Motor neuron (in vitro differentiated cells): ENCODE results near the gene SNRPB2. TPM values are rescaled to one million over a fixed set of nuclear protein-coding genes. Genes with fewer than 3 reads are reported as not detected.

Source experiments
- ATAC-seq, 8 experiments: fragments of 200-7000 bp; cut with Tn5 transposase; replicated peaks in 6 of 8; 2 replicates each; pipeline ENCODE4 v1.8.0; 2021; ENCODE audit warnings: mild to moderate bottlenecking in 8 of 8, moderate library complexity in 8 of 8
- H3K27ac ChIP-seq, 2 donors: fragments of 250-450 bp; sonication (Bioruptor Pico); 2 replicates each; pipeline ENCODE4 v1.9.0; 2021; ENCODE audit warnings: antibody characterized with exemption in 2 of 2, mild to moderate bottlenecking in 2 of 2, moderate library complexity in 1 of 2
- H3K4me1 ChIP-seq, 2 donors: fragments of 250-450 bp; sonication (Bioruptor Pico); replicated peaks in 1 of 2; 2 replicates each; pipeline ENCODE4 v1.6.1; 2021; ENCODE audit warnings: antibody characterized with exemption in 2 of 2, mild to moderate bottlenecking in 2 of 2, moderate library complexity in 1 of 2
- H3K4me3 ChIP-seq, 5 donors: fragments of 250-450 bp; sonication (Bioruptor Pico); 2 replicates each; pipeline ENCODE4 v1.9.0; 2021; ENCODE audit warnings: antibody characterized with exemption in 5 of 5, mild to moderate bottlenecking in 5 of 5, moderate library complexity in 4 of 5
- WGBS, 10 experiments: fragments of 450-650 bp; shearing (Covaris generic); methylation state at CpG; one replicate each; pipeline ENCODE4 v1.0.0; 2022; 5-methylcytosine and 5-hydroxymethylcytosine counted together
- in situ Hi-C, 9 experiments: fragments of 400-800 bp; cut with MboI; loops; one replicate each; pipeline ENCODE4 v1.15.0; 2021; ENCODE audit warnings: low sequenced_read_pairs in 9 of 9, low pct_unique_long_range_greater_than_20kb in 2 of 9; ENCODE audit not compliant: unreplicated experiment in 9 of 9
- total RNA-seq, 8 experiments: library from RNA; unstranded; fragments of 300-600 nt; gene quantifications; 2 replicates each; pipeline versions ENCODE4 v1.2.3 to v1.2.4, GENCODE V29; 2022

SNRPB2 gene
- 100 to 1,000 TPM in 1 of 8 experiments, 10 to 100 TPM in 7; 66.4 to 128 (median 88.8) TPM for total RNA-seq

- in situ Hi-C loops: no loop called here
Measured at GRCh38 chr20:16729565-16730460, at the start of gene SNRPB2. Gene SNRPB2 (plus strand): TSS chr20:16730026. CDS start chr20:16731703, 1,677 bp downstream.

GRCh38 chr20:16684416-16684815 is 45.4 kb upstream of the SNRPB2 start:
- no peak for ATAC-seq
- 50 to 100% (median 95%) methylated on average over 1 to 2 of the region's 2 CpGs; no CpG with 5 or more reads in 1 of the 10 experiments for WGBS, 10 experiments
- no peak overlapping the region for H3K4me3 ChIP-seq
- H3K4me1 ChIP-seq: peaks cover 0 to 24% of the 10 kb centered on the region in 2 donors
- in situ Hi-C loops: no loop called here
- no peak overlapping the region for H3K27ac ChIP-seq

More at GRCh38 chr20:16729565-16730460, at the start of gene SNRPB2:
- 0 to 34% (median 8%) methylated on average over 2 to 24 of the region's 57 CpGs; no CpG with 5 or more reads in 2 of the 10 experiments for WGBS, 10 experiments
- Histone ChIP-seq H3K4me1 (peaks cover 9 to 11% of the 10 kb centered on the region in 2 donors), H3K4me3 (peak within 1 kb of the TSS; percentile 70 to 98 (median 82)), H3K27ac (peak within 1 kb of the TSS; percentile 84 to 95)
- ATAC-seq: peak; percentile 97 to 99 (median 98)

- peaks cover 0 to 17% of the 10 kb centered on the region in 2 donors for H3K4me1 ChIP-seq
- 20 to 80% (median 59%) methylated on average over 1 to 3 of the region's 3 CpGs; no CpG with 5 or more reads in 1 of the 10 experiments for WGBS, 10 experiments
- H3K4me3 ChIP-seq: no peak overlapping the region
- in situ Hi-C loops: no loop called here
- no peak overlapping the region for H3K27ac ChIP-seq
- no peak for ATAC-seq
Measured at GRCh38 chr20:16689906-16690305, 39.9 kb upstream of the SNRPB2 start.

GRCh38 chr20:16691381-16691780 is 38.4 kb upstream of the SNRPB2 start:
- H3K4me3 ChIP-seq: no peak overlapping the region
- H3K27ac ChIP-seq: no peak overlapping the region
- 10 to 100% (median 87%) methylated on average over 1 to 2 of the region's 2 CpGs; no CpG with 5 or more reads in 2 of the 10 experiments for WGBS, 10 experiments
- no peak for ATAC-seq
- in situ Hi-C loops: no loop called here
- H3K4me1 ChIP-seq: peaks cover 0 to 12% of the 10 kb centered on the region in 2 donors

GRCh38 chr20:16692009-16692408 is 37.8 kb upstream of the SNRPB2 start:
- WGBS, 10 experiments: 6 to 100% (median 83%) methylated on average over 1 to 2 of the region's 2 CpGs; no CpG with 5 or more reads in 2 of the 10 experiments
- ATAC-seq: peak in 2 of 8 experiments; percentile 50 to 75
- H3K4me3 ChIP-seq: no peak overlapping the region
- in situ Hi-C loops: no loop called here
- H3K4me1 ChIP-seq: peaks cover 0 to 7% of the 10 kb centered on the region in 2 donors
- no peak overlapping the region for H3K27ac ChIP-seq

GRCh38 chr20:16692442-16692841 is 37.4 kb upstream of the SNRPB2 start:
- ATAC-seq: peak in 2 of 8 experiments; percentile 17 to 36
- H3K27ac ChIP-seq: no peak overlapping the region
- in situ Hi-C loops: no loop called here

GRCh38 chr20:16693278-16693677 is 36.5 kb upstream of the SNRPB2 start:
- WGBS, 10 experiments: 0 to 100% (median 77%) methylated on average over 1 of the region's 1 CpG; no CpG with 5 or more reads in 3 of the 10 experiments
- Histone ChIP-seq H3K4me3 (no peak overlapping the region), H3K27ac (no peak overlapping the region), H3K4me1 (no peaks in the 10 kb centered on the region)
- in situ Hi-C loops: no loop called here
- ATAC-seq: peak in 3 of 8 experiments; percentile 53 to 84 (median 70)

More at GRCh38 chr20:16692442-16692841, 37.4 kb upstream of the SNRPB2 start:
- peaks cover 0 to 3% of the 10 kb centered on the region in 2 donors for H3K4me1 ChIP-seq
- no peak overlapping the region for H3K4me3 ChIP-seq

- peaks cover 0 to 2% of the 10 kb centered on the region in 2 donors for H3K4me1 ChIP-seq
- no peak for ATAC-seq
- WGBS, 10 experiments: 69 to 83% (median 80%) methylated on average over 1 to 3 of the region's 3 CpGs; no CpG with 5 or more reads in 3 of the 10 experiments
- H3K4me3 ChIP-seq: no peak overlapping the region
- H3K27ac ChIP-seq: no peak overlapping the region
- in situ Hi-C loops: no loop called here
Measured at GRCh38 chr20:16694161-16694560, 35.7 kb upstream of the SNRPB2 start.

GRCh38 chr20:16695628-16696027 is 34.2 kb upstream of the SNRPB2 start:
- WGBS, 10 experiments: 49 to 100% (median 78%) methylated on average over 1 to 3 of the region's 3 CpGs
- ATAC-seq: no peak
- Histone ChIP-seq H3K4me1 (peaks cover 0 to 5% of the 10 kb centered on the region in 2 donors), H3K4me3 (no peak overlapping the region), H3K27ac (no peak overlapping the region)
- in situ Hi-C loops: no loop called here

GRCh38 chr20:16699293-16699692 is 30.5 kb upstream of the SNRPB2 start:
- no peak overlapping the region for H3K4me3 ChIP-seq
- H3K4me1 ChIP-seq: peaks cover 0 to 5% of the 10 kb centered on the region in 2 donors
- in situ Hi-C loops: no loop called here
- no peak overlapping the region for H3K27ac ChIP-seq
- peak in 5 of 8 experiments; percentile 40 to 86 (median 58) for ATAC-seq
- 13 to 80% (median 47%) methylated on average over 1 to 4 of the region's 4 CpGs; no CpG with 5 or more reads in 4 of the 10 experiments for WGBS, 10 experiments

- no peak overlapping the region for H3K27ac ChIP-seq
- H3K4me1 ChIP-seq: peaks cover 0 to 5% of the 10 kb centered on the region in 2 donors
- ATAC-seq: peak in 1 of 8 experiments; percentile 65
- H3K4me3 ChIP-seq: no peak overlapping the region
- 14 to 100% (median 81%) methylated on average over 1 to 3 of the region's 3 CpGs; no CpG with 5 or more reads in 3 of the 10 experiments for WGBS, 10 experiments
- in situ Hi-C loops: no loop called here
Measured at GRCh38 chr20:16701296-16701695, 28.5 kb upstream of the SNRPB2 start.

- no peak for ATAC-seq
- Histone ChIP-seq H3K27ac (no peak overlapping the region), H3K4me3 (no peak overlapping the region), H3K4me1 (peaks cover 0 to 5% of the 10 kb centered on the region in 2 donors)
- WGBS, 10 experiments: 30 to 100% (median 73%) methylated on average over 1 to 4 of the region's 4 CpGs
- in situ Hi-C loops: no loop called here
Measured at GRCh38 chr20:16703570-16703969, 26.3 kb upstream of the SNRPB2 start.

GRCh38 chr20:16707674-16708073 is 22.2 kb upstream of the SNRPB2 start:
- H3K4me1 ChIP-seq: peaks cover 5 to 12% of the 10 kb centered on the region in 2 donors
- no peak overlapping the region for H3K4me3 ChIP-seq
- 4 to 100% (median 60%) methylated on average over 1 to 3 of the region's 3 CpGs; no CpG with 5 or more reads in 3 of the 10 experiments for WGBS, 10 experiments
- ATAC-seq: no peak
- H3K27ac ChIP-seq: no peak overlapping the region
- in situ Hi-C loops: no loop called here
